ENCODE measurements around the gene ETFB. TPM values are rescaled to one million over a fixed set of nuclear protein-coding genes. Genes with fewer than 3 reads are reported as not detected.
A peak's percentile ranks its signal among the peaks of the same experiment; 100 is the strongest.

The ETFB gene
- total and polyA plus RNA-seq, 9 of the 15 experiments (the other 6 are each of a cell fraction or from before 2014, with no cell fraction given), result 18.1 to 143 (median 96.1) TPM

DNA sequence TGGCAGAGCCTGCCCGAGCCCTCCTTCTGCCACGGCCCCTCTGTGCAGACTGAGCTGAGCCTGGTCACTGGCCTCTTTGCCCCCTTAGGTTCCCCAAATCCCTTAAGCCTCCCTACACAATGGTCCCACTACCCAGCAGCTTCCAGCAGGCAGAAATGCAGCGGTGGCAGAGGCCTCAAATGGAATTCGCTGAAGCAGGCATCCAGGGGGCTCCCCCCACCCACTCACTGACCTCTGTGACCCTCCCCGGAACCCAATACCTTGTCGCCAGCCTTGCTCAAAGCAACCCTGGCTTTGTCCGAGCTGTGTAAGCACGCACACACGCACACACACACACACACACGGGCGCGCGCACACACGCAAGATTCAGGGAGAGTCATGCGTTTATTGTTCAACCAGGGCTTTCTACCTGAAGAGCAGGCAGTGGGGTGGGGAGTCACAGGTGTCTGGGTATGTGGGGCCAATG is 21.8 kb upstream of the ETFB start, which contains the start of gene LIM2:
TSS of gene LIM2 (minus strand) at position 51 of the 466 bp plus-strand sequence. CDS start 531 bp downstream, outside the sequence.
- Histone ChIP-seq H3K9me1 (ENCODE audit: control insufficient read depth, insufficient read depth, low read length) (no peaks in the 10 kb centered on the region), H3K79me2 (ENCODE audit: control insufficient read depth, insufficient read depth, low read length) (no peaks in the 10 kb centered on the region), H3K9me3 (replicated peaks; ENCODE audit: control insufficient read depth, insufficient read depth, low read depth, low read length) (no peaks in the 10 kb centered on the region), H3K4me3 (no peak within 1 kb of the TSS), H4K20me1 (replicated peaks; ENCODE audit: control insufficient read depth, insufficient read depth, low read length) (no peaks in the 10 kb centered on the region), H3K27ac (ENCODE audit: extremely low read depth, low read depth, low read length) (no peak within 1 kb of the TSS), H2AFZ (ENCODE audit: low read depth, low read length) (no peak within 1 kb of the TSS), H3K36me3 (ENCODE audit: control insufficient read depth, insufficient read depth, low read length) (no peaks in the 10 kb centered on the region), H3K4me1 (replicated peaks in 1 of 2; ENCODE audit: control insufficient read depth in 2 of 2, insufficient read depth in 2 of 2, low read length in 2 of 2) (peaks cover 17 to 32% of the 10 kb centered on the region in 2 experiments; a peak in 4 of 5 replicates), H3K9ac (ENCODE audit: insufficient read depth in 1 of 2, low read depth in 2 of 2, low read length in 2 of 2) (peak within 1 kb of the TSS in 1 of 2 experiments; percentile 55; a peak in 2 of 4 replicates), H3K4me2 (ENCODE audit: insufficient read depth, low read length) (no peak within 1 kb of the TSS), H3K27me3 (ENCODE audit: control insufficient read depth in 2 of 2, insufficient read depth in 2 of 2, low read length in 2 of 2) (no peaks in the 10 kb centered on the region)
- 91% methylated on average over 13 of the region's 15 CpGs for WGBS (ENCODE audit: insufficient coverage, low coverage, missing lambda C conversion rate)
- in situ Hi-C loops (cut with MboI), result no loop called here
- BruUV-seq (replicated peaks), result no TSS peak
- ATAC-seq (no peak), DNase-seq (ENCODE audit: extremely low read depth in 1 of 4, low spot score in 3 of 4) (no peak), FAIRE-seq (no peak)
- POLR2A ChIA-PET, result interaction anchor here (1.0 to 1.7 kb wide), 2 partner anchors 20 to 29 kb away, joined by 3 to 5 read pairs; no protein-coding TSS in a partner anchor
- intact Hi-C loops (cut with micrococcal nuclease), result no loop called here
- CTCF ChIA-PET (ENCODE audit: low intra/inter-chr PET ratio), result no interaction called here
- no peak for TF ChIP-seq HMG20A (CRISPR knock-in tag; conservative IDR thresholded peaks at IDR 0.05)
- TF ChIP-seq, protein P1, sequence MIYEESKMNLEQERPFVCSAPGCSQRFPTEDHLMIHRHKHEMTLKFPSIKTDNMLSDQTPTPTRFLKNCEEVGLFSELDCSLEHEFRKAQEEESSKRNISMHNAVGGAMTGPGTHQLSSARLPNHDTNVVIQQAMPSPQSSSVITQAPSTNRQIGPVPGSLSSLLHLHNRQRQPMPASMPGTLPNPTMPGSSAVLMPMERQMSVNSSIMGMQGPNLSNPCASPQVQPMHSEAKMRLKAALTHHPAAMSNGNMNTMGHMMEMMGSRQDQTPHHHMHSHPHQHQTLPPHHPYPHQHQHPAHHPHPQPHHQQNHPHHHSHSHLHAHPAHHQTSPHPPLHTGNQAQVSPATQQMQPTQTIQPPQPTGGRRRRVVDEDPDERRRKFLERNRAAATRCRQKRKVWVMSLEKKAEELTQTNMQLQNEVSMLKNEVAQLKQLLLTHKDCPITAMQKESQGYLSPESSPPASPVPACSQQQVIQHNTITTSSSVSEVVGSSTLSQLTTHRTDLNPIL (CRISPR knock-in tag; IDR thresholded peaks at IDR 0.05), result no peak
- TF ChIP-seq, protein P2, sequence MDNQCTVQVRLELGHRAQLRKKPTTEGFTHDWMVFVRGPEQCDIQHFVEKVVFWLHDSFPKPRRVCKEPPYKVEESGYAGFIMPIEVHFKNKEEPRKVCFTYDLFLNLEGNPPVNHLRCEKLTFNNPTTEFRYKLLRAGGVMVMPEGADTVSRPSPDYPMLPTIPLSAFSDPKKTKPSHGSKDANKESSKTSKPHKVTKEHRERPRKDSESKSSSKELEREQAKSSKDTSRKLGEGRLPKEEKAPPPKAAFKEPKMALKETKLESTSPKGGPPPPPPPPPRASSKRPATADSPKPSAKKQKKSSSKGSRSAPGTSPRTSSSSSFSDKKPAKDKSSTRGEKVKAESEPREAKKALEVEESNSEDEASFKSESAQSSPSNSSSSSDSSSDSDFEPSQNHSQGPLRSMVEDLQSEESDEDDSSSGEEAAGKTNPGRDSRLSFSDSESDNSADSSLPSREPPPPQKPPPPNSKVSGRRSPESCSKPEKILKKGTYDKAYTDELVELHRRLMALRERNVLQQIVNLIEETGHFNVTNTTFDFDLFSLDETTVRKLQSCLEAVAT (IDR thresholded peaks at IDR 0.05), result 0 out of 4 replicates have a peak, but pooled peaks of 1 of the 2 experiments have one; percentile 9
- TF ChIP-seq, protein P3, sequence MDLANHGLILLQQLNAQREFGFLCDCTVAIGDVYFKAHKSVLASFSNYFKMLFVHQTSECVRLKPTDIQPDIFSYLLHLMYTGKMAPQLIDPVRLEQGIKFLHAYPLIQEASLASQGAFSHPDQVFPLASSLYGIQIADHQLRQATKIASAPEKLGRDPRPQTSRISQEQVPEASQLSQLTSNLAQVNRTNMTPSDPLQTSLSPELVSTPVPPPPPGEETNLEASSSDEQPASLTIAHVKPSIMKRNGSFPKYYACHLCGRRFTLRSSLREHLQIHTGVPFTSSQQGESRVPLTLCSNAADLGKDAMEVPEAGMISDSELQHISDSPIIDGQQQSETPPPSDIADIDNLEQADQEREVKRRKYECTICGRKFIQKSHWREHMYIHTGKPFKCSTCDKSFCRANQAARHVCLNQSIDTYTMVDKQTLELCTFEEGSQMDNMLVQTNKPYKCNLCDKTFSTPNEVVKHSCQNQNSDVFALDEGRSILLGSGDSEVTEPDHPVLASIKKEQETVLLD (IDR thresholded peaks at IDR 0.05), result no peak

All from K562 (cell line).